SK-N-SH (cell line): ENCODE results near the gene COL4A6. TPM values are rescaled to one million over a fixed set of nuclear protein-coding genes. Genes with fewer than 3 reads are reported as not detected.

Experiments used
- CTCF ChIA-PET: fragments of 300-600, 350-600 bp; formaldehyde crosslinking; extraction: SDS; loops from one replicate; lab custom pipeline; 2021; lab: Yijun Ruan, JAX
- POLR2A ChIA-PET: fragments of 350-600 bp; sonication (Branson Sonifier 250); formaldehyde crosslinking; extraction: SDS; loops from one replicate; lab custom pipeline; 2020; ENCODE audit warnings: antibody characterized with exemption, inconsistent platforms; lab: Yijun Ruan, JAX
- DNase-seq: peaks from one replicate; pipeline ENCODE4 v3.0.0; 2012
- H2AFZ ChIP-seq: fragments of 200-600 bp; sonication (generic); 2 replicates; pipeline ENCODE4 v1.8.1; 2016; ENCODE audit warnings: antibody characterized with exemption, mild to moderate bottlenecking, low read depth
- H3F3A ChIP-seq: fragments of 200-600 bp; sonication (generic); replicated peaks from 2 replicates; pipeline ENCODE3; 2016; ENCODE audit warnings: antibody characterized with exemption, mild to moderate bottlenecking; ENCODE audit not compliant: insufficient read depth
- H3K27ac ChIP-seq, 2 experiments: fragments of 200-500 bp in 1 of 2; fragments of 200-600 bp in 1 of 2; sonication (Bioruptor generic) in 1 of 2; sonication (generic), shearing (Covaris generic) in 1 of 2; 2 replicates each; pipeline versions ENCODE4 v1.5.1 to v1.6.1; 2014 to 2016; ENCODE audit warnings: low read depth in 2 of 2, inconsistent platforms in 1 of 2, low read length in 1 of 2, mild to moderate bottlenecking in 1 of 2, mixed read lengths in 1 of 2
- H3K27me3 ChIP-seq: fragments of 200-600 bp; sonication (generic), shearing (Covaris generic); 2 replicates; pipeline ENCODE4 v1.6.1; 2016; ENCODE audit warnings: mixed run types; ENCODE audit not compliant: insufficient read depth
- H3K36me3 ChIP-seq, 2 experiments: fragments of 200-500 bp in 1 of 2; fragments of 200-600 bp in 1 of 2; sonication (Bioruptor generic) in 1 of 2; sonication (generic) in 1 of 2; replicated peaks in 1 of 2; 2 replicates each; pipeline versions ENCODE3 to v1.5.1; 2014 to 2016; ENCODE audit warnings: low read length in 1 of 2, mild to moderate bottlenecking in 1 of 2; ENCODE audit not compliant: insufficient read depth in 2 of 2, control insufficient read depth in 1 of 2
- H3K4me1 ChIP-seq, 2 experiments: fragments of 200-500 bp in 1 of 2; fragments of 200-600 bp in 1 of 2; sonication (Bioruptor generic) in 1 of 2; sonication (generic), shearing (Covaris generic) in 1 of 2; 2 replicates each; pipeline versions ENCODE4 v1.5.1 to v1.6.1; 2014 to 2016; ENCODE audit warnings: low read depth in 1 of 2, low read length in 1 of 2, mixed run types in 1 of 2; ENCODE audit not compliant: insufficient read depth in 2 of 2, control insufficient read depth in 1 of 2
- H3K4me2 ChIP-seq: fragments of 200-600 bp; sonication (generic), shearing (Covaris generic); 2 replicates; pipeline ENCODE4 v1.6.1; 2017; ENCODE audit warnings: mixed run types
- H3K4me3 ChIP-seq, 2 experiments: fragments of 200-500 bp in 1 of 2; fragments of 200-600 bp in 1 of 2; sonication (Bioruptor generic) in 1 of 2; sonication (generic), shearing (Covaris generic) in 1 of 2; 2 replicates each; pipeline versions ENCODE4 v1.5.1 to v1.8.1; 2014 to 2016; ENCODE audit warnings: low read depth in 2 of 2, inconsistent platforms in 1 of 2, low read length in 1 of 2, mild to moderate bottlenecking in 1 of 2, mixed read lengths in 1 of 2, moderate library complexity in 1 of 2
- H3K79me2 ChIP-seq: fragments of 200-600 bp; sonication (generic); 2 replicates; pipeline ENCODE4 v1.8.1; 2017; ENCODE audit warnings: mild to moderate bottlenecking; ENCODE audit not compliant: insufficient read depth
- H3K9ac ChIP-seq: fragments of 200-600 bp; sonication (generic); 2 replicates; pipeline ENCODE4 v1.6.1; 2017; ENCODE audit warnings: mixed run types
- H3K9me2 ChIP-seq: fragments of 200-600 bp; sonication (generic); 2 replicates; pipeline ENCODE4 v1.6.1; 2017; ENCODE audit warnings: mixed run types
- H3K9me3 ChIP-seq: fragments of 200-600 bp; sonication (generic); 2 replicates; pipeline ENCODE4 v1.6.1; 2017; ENCODE audit warnings: mixed run types, mild to moderate bottlenecking, moderate library complexity
- H4K20me1 ChIP-seq: fragments of 200-600 bp; sonication (generic); 2 replicates; pipeline ENCODE4 v1.6.1; 2017; ENCODE audit warnings: mild to moderate bottlenecking, mixed run types; ENCODE audit not compliant: insufficient read depth
- EP300 ChIP-seq, 2 experiments: IDR thresholded peaks; 2 replicates each; pipeline versions ENCODE4 v1.4.0 to v1.6.1; 2012; ENCODE audit warnings: borderline replicate concordance in 1 of 2, low read depth in 1 of 2, low read length in 1 of 2
- FOXM1 ChIP-seq: IDR thresholded peaks from 2 replicates; pipeline ENCODE4 v1.4.0; 2012; ENCODE audit warnings: low read depth, mild to moderate bottlenecking
- JUND ChIP-seq: IDR thresholded peaks from 2 replicates; pipeline ENCODE4 v1.4.0; 2012
- MEF2A ChIP-seq: IDR thresholded peaks from 2 replicates; pipeline ENCODE4 v1.4.0; 2012; ENCODE audit warnings: low read depth, borderline replicate concordance
- MXI1 ChIP-seq: IDR thresholded peaks from 2 replicates; pipeline ENCODE4 v1.6.1; 2012; ENCODE audit warnings: mild to moderate bottlenecking, low read depth, low read length, improper control_type of control experiment
- NFIC ChIP-seq: IDR thresholded peaks from 2 replicates; pipeline ENCODE4 v1.4.0; 2012; ENCODE audit warnings: borderline replicate concordance
- NRF1 ChIP-seq: IDR thresholded peaks from 2 replicates; pipeline ENCODE4 v1.6.1; 2012; ENCODE audit warnings: low read depth, mild to moderate bottlenecking, low read length
- POLR2AphosphoS5 ChIP-seq: IDR thresholded peaks from 2 replicates; pipeline ENCODE4 v1.6.1; 2012; ENCODE audit warnings: low read depth, low read length
- RCOR1 ChIP-seq: fragments of 150-350 bp; IDR thresholded peaks from 2 replicates; pipeline ENCODE4 v1.6.1; 2017; ENCODE audit warnings: antibody characterized with exemption, low read length
- REST ChIP-seq: IDR thresholded peaks from 2 replicates; pipeline ENCODE4 v1.6.1; 2012; ENCODE audit warnings: mild to moderate bottlenecking, low read depth, low read length, moderate library complexity
- SMC3 ChIP-seq: IDR thresholded peaks from 2 replicates; pipeline ENCODE4 v1.6.1; 2012; ENCODE audit warnings: low read depth, low read length, improper control_type of control experiment
- TEAD4 ChIP-seq: IDR thresholded peaks from 2 replicates; pipeline ENCODE4 v1.4.0; 2012; ENCODE audit warnings: mild to moderate bottlenecking, borderline replicate concordance; ENCODE audit not compliant: insufficient read depth
- USF2 ChIP-seq: fragments of 150-350 bp; IDR thresholded peaks from 2 replicates; pipeline ENCODE4 v1.6.1; 2017; ENCODE audit warnings: antibody characterized with exemption, low read length, low read depth, borderline replicate concordance
- YY1 ChIP-seq: IDR thresholded peaks from 2 replicates; pipeline ENCODE4 v1.4.0; 2012; ENCODE audit warnings: low read depth, mild to moderate bottlenecking
- WGBS: methylation state at CpG from one replicate; pipeline ENCODE4 v1.1.6; 2017; ENCODE audit warnings: low lambda C conversion rate; 5-methylcytosine and 5-hydroxymethylcytosine counted together
- polyA plus RNA-seq, 3 experiments: library from polyadenylated mRNA; depleted of rRNA; stranded (reverse); fragments of >200 nt; gene quantifications; 2 replicates each; pipeline ENCODE4 v1.2.3, GENCODE V29; 2012
- TF ChIP-seq, protein P1 (sequence below): fragments of 200-600 bp; sonication (generic); IDR thresholded peaks from 2 replicates; pipeline ENCODE4 v1.6.1; 2017; ENCODE audit warnings: antibody characterized with exemption, mild to moderate bottlenecking, moderate library complexity
- TF ChIP-seq, protein P2 (sequence below): fragments of 150-350 bp; IDR thresholded peaks from 2 replicates; pipeline ENCODE4 v1.6.1; 2016; ENCODE audit warnings: mild to moderate bottlenecking, low read depth, low read length
- TF ChIP-seq, protein P3 (sequence below): IDR thresholded peaks from 2 replicates; pipeline ENCODE4 v1.4.0; 2012; ENCODE audit warnings: low read depth, borderline replicate concordance

Gene COL4A6
- polyA plus RNA-seq, 1 of the 3 experiments (the other 2 are of a cell fraction): not detected

- WGBS: 7% methylated on average over 1 of the region's 1 CpG
- ChIA-PET CTCF (no interaction called here), POLR2A (no interaction called here)
Observed at GRCh38 chrX:108384783-108385182, 53.4 kb downstream of the COL4A6 start.

More at GRCh38 chrX:108384783-108385182, 53.4 kb downstream of the COL4A6 start:
- no peak for DNase-seq
- H3K9ac ChIP-seq: no peak overlapping the region
- TF ChIP-seq EP300 (IDR thresholded peaks at IDR 0.05; ENCODE audit: borderline replicate concordance in 1 of 2, low read depth in 1 of 2, low read length in 1 of 2) (no peak), NRF1 (no peak), REST (no peak), POLR2AphosphoS5 (no peak), NFIC (no peak), USF2 (no peak), MEF2A (no peak), JUND (no peak), RCOR1 (no peak), SMC3 (no peak), FOXM1 (no peak), YY1 (no peak), MXI1 (no peak), TEAD4 (no peak)
- TF ChIP-seq, protein P1, sequence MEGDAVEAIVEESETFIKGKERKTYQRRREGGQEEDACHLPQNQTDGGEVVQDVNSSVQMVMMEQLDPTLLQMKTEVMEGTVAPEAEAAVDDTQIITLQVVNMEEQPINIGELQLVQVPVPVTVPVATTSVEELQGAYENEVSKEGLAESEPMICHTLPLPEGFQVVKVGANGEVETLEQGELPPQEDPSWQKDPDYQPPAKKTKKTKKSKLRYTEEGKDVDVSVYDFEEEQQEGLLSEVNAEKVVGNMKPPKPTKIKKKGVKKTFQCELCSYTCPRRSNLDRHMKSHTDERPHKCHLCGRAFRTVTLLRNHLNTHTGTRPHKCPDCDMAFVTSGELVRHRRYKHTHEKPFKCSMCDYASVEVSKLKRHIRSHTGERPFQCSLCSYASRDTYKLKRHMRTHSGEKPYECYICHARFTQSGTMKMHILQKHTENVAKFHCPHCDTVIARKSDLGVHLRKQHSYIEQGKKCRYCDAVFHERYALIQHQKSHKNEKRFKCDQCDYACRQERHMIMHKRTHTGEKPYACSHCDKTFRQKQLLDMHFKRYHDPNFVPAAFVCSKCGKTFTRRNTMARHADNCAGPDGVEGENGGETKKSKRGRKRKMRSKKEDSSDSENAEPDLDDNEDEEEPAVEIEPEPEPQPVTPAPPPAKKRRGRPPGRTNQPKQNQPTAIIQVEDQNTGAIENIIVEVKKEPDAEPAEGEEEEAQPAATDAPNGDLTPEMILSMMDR: no peak
- TF ChIP-seq, protein P2, sequence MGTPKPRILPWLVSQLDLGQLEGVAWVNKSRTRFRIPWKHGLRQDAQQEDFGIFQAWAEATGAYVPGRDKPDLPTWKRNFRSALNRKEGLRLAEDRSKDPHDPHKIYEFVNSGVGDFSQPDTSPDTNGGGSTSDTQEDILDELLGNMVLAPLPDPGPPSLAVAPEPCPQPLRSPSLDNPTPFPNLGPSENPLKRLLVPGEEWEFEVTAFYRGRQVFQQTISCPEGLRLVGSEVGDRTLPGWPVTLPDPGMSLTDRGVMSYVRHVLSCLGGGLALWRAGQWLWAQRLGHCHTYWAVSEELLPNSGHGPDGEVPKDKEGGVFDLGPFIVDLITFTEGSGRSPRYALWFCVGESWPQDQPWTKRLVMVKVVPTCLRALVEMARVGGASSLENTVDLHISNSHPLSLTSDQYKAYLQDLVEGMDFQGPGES: no peak
- TF ChIP-seq, protein P3, sequence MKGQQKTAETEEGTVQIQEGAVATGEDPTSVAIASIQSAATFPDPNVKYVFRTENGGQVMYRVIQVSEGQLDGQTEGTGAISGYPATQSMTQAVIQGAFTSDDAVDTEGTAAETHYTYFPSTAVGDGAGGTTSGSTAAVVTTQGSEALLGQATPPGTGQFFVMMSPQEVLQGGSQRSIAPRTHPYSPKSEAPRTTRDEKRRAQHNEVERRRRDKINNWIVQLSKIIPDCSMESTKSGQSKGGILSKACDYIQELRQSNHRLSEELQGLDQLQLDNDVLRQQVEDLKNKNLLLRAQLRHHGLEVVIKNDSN: no peak
- H3K27me3 ChIP-seq: no peaks in the 10 kb centered on the region
- H3K4me3 ChIP-seq: no peak overlapping the region
- H3K9me3 ChIP-seq: no peaks in the 10 kb centered on the region
- no peak overlapping the region for H3K4me2 ChIP-seq
- no peaks in the 10 kb centered on the region for H3F3A ChIP-seq
- no peaks in the 10 kb centered on the region for H3K9me2 ChIP-seq
- no peaks in the 10 kb centered on the region for H4K20me1 ChIP-seq
- no peak overlapping the region for H3K27ac ChIP-seq
- H3K36me3 ChIP-seq: no peaks in the 10 kb centered on the region
- no peak overlapping the region for H2AFZ ChIP-seq
- H3K79me2 ChIP-seq: no peaks in the 10 kb centered on the region
- no peaks in the 10 kb centered on the region for H3K4me1 ChIP-seq
